ENCODE data around the gene ANKHD1.

Gene ANKHD1

GRCh38 chr5:140401362-140402257, at the start of gene ANKHD1:
ANKHD1 (plus strand) TSS chr5:140401833; CDS start chr5:140401968, 135 bp downstream.
- in situ Hi-C loops (cut with MboI; ENCODE audit: low sequenced_read_pairs): no loop called here

GRCh38 chr5:140355546-140355945, 46.1 kb upstream of the ANKHD1 start:
- in situ Hi-C loops (cut with MboI; ENCODE audit: low sequenced_read_pairs): loop anchor here (25.0 kb wide), 1 partner anchor 357 kb away; the partner anchor contains the start of gene ZMAT2

- in situ Hi-C loops (cut with MboI; ENCODE audit: low sequenced_read_pairs): loop anchor here (25.0 kb wide), 1 partner anchor 355 kb away; the partner anchor contains the start of gene ZMAT2
Measured at GRCh38 chr5:140356853-140357725, 44.5 kb upstream of the ANKHD1 start.

- in situ Hi-C loops (cut with MboI; ENCODE audit: low sequenced_read_pairs): loop anchor here (25.0 kb wide), 1 partner anchor 355 kb away; the partner anchor contains the start of gene ZMAT2
Measured at GRCh38 chr5:140357726-140358093, 43.9 kb upstream of the ANKHD1 start.

- in situ Hi-C loops (cut with MboI; ENCODE audit: low sequenced_read_pairs): loop anchor here (25.0 kb wide), 1 partner anchor 353 kb away; the partner anchor contains the start of gene ZMAT2
Measured at GRCh38 chr5:140358738-140359310, 42.8 kb upstream of the ANKHD1 start.

DNA sequence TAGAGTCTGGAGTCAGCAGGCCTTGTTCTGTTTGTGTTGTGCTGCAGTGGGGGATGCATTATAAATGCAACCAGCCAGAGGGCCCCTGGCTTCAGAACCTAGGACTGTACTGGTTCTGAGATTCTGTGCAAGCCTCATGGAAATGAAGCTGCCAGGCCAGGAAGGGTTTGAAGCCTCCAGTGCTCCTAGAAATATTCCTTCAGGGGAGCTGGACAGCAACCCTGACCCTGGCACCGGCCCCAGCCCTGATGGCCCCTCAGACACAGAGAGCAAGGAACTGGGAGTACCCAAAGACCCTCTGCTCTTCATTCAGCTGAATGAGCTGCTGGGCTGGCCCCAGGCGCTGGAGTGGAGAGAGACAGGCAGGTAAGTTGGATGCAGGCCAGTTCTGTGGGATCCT, 41.5 kb upstream of the ANKHD1 start, which contains the start of gene SLC4A9:
Gene SLC4A9 (plus strand): TSS at position 94 of the 400 bp plus-strand sequence. CDS start 43 bp downstream, at position 137.
- in situ Hi-C loops (cut with MboI; ENCODE audit: low sequenced_read_pairs): loop anchor here (25.0 kb wide), 1 partner anchor 352 kb away; the partner anchor contains the start of gene ZMAT2

DNA sequence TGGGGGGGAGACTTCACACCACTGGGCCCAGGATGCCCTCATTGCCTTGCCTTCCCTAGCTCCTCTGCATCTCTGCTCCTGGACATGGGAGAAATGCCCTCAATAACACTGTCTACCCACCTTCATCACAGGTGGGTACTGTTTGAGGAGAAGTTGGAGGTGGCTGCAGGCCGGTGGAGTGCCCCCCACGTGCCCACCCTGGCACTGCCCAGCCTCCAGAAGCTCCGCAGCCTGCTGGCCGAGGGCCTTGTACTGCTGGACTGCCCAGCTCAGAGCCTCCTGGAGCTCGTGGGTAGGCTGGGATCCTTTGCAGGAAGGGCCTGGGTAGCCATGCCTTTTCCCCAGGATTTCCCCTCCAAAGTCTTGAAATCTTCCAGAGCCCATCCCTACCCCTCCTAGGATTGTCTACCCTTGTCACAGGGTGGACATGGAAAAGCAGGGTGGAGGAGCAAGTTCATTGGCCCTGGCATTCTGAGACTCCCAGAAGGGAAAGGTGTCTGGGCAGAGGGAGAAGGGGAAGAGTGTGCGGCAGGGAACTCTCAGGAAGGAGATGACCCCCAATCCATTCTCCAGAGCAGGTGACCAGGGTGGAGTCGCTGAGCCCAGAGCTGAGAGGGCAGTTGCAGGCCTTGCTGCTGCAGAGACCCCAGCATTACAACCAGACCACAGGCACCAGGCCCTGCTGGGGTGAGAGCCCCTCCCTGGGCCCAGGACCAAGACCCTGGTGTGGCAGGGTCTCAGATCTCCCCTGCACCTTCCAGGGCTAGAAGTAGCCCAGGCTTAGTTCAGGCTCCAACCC, 40.8 kb upstream of the ANKHD1 start:
- in situ Hi-C loops (cut with MboI; ENCODE audit: low sequenced_read_pairs): loop anchor here (25.0 kb wide), 1 partner anchor 351 kb away; the partner anchor contains the start of gene ZMAT2

- in situ Hi-C loops (cut with MboI; ENCODE audit: low sequenced_read_pairs): loop anchor here (25.0 kb wide), 1 partner anchor 350 kb away; the partner anchor contains the start of gene ZMAT2
Measured at GRCh38 chr5:140361901-140362300, 39.7 kb upstream of the ANKHD1 start.

DNA sequence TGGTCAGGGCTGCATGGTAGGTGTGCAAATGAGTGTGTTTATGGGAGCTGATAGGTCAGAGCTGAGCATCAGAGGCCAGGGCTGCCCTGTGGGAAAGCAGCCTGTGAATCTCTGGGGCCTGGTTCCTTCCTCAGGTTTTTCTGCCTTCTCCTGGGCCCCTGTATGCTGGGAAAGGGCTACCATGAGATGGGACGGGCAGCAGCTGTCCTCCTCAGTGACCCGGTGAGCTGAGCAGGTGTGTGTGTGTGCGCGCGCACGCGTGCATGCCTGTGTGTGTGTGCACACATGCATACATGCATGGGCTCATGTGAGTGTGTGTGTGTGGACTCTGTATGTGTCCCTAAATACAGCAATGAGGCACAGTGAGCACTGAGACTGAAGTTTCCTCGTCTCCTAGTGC, 39.3 kb upstream of the ANKHD1 start:
- in situ Hi-C loops (cut with MboI; ENCODE audit: low sequenced_read_pairs): loop anchor here (25.0 kb wide), 1 partner anchor 350 kb away; the partner anchor contains the start of gene ZMAT2

GRCh38 chr5:140362875-140363630, 38.6 kb upstream of the ANKHD1 start:
- in situ Hi-C loops (cut with MboI; ENCODE audit: low sequenced_read_pairs): loop anchor here (25.0 kb wide), 1 partner anchor 349 kb away; the partner anchor contains the start of gene ZMAT2

GRCh38 chr5:140363631-140364471, 37.8 kb upstream of the ANKHD1 start:
- in situ Hi-C loops (cut with MboI; ENCODE audit: low sequenced_read_pairs): loop anchor here (25.0 kb wide), 1 partner anchor 348 kb away; the partner anchor contains the start of gene ZMAT2

DNA sequence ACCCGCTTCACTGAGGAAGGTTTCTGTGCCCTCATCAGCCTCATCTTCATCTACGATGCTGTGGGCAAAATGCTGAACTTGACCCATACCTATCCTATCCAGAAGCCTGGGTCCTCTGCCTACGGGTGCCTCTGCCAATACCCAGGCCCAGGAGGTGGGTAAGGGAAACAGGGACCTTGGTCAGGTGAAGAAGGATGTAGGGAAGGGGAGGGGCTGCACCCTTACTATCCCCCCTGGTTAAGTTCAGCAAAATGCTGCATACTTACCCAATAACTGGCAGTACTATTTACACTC, 37.2 kb upstream of the ANKHD1 start:
- in situ Hi-C loops (cut with MboI; ENCODE audit: low sequenced_read_pairs): loop anchor here (25.0 kb wide), 1 partner anchor 348 kb away; the partner anchor contains the start of gene ZMAT2

DNA sequence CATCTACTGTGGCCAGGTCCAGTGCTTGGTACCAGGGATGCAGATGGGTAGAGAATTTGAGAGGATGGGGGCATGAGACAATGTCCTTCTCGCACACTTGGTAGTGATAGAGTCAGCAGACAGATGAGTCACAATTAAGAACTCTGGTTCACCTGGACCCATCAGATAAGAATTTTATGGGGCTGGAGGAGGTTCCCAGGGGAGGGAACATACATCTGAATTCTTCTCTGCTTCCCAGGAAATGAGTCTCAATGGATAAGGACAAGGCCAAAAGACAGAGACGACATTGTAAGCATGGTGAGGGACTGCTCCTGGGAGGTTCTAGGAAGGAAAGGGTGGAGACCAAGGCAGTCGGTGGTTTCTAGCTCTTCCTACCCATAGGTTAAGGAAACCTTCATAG, 36.4 kb upstream of the ANKHD1 start:
- in situ Hi-C loops (cut with MboI; ENCODE audit: low sequenced_read_pairs): loop anchor here (25.0 kb wide), 1 partner anchor 347 kb away; the partner anchor contains the start of gene ZMAT2

- in situ Hi-C loops (cut with MboI; ENCODE audit: low sequenced_read_pairs): loop anchor here (25.0 kb wide), 1 partner anchor 346 kb away; the partner anchor contains the start of gene ZMAT2
Measured at GRCh38 chr5:140365941-140366340, 35.7 kb upstream of the ANKHD1 start.

DNA sequence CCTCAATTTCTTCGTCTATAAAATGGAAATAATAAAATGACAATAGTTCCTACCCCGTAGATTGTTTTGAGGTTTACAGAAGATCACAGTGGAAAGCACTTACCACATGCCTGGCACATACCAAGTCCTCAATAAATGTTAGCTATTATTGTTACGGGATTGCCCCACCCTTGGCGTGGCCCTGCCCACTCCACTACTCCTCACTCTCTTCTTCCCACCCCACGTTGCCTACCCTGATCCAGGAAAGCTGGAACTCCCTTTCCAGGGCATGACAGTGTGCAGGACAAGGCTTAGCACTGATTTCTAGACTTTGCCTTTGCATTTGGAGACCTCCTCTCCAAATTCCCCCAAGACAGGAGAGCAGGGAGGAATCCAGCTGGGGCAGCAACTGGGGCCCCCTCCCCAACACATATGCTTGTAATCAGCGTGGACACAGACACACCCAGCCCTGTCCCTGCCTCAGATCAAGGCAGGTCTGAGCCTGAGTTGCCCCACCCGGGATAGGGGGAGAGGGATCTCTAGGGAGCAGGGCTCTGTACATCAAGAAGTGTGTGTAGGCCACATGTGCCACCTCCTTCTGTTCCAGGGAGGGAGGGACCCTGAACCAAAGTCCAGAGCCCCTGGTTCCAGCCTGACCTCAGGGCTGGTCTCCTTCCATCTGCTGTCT, 34.9 kb upstream of the ANKHD1 start:
- in situ Hi-C loops (cut with MboI; ENCODE audit: low sequenced_read_pairs): loop anchor here (25.0 kb wide), 1 partner anchor 346 kb away; the partner anchor contains the start of gene ZMAT2

- in situ Hi-C loops (cut with MboI; ENCODE audit: low sequenced_read_pairs): loop anchor here (25.0 kb wide), 1 partner anchor 345 kb away; the partner anchor contains the start of gene ZMAT2
Measured at GRCh38 chr5:140367256-140368013, 34.2 kb upstream of the ANKHD1 start.

All from HL-60/S4 treated with phorbol 12-myristate 13-acetate at 8.2 ng/mL for 4 days and 3 days (cell line).